Pancreas (tissue), 10 donors: ENCODE data around the gene ANP32A. TPM values are rescaled to one million over a fixed set of nuclear protein-coding genes. Genes with fewer than 3 reads are reported as not detected.

Source experiments
- ATAC-seq, 4 donors: fragments of 200-7000 bp; cut with Tn5 transposase; one replicate each; pipeline versions ENCODE4 v1.8.0 to v1.9.1; 2020; ENCODE audit warnings: mild to moderate bottlenecking in 4 of 4, moderate library complexity in 4 of 4
- DNase-seq, 6 donors: peaks; one replicate each; pipeline ENCODE4 v3.0.0-alpha.2; 2020
- FAIRE-seq: peaks from 2 replicates; lab custom pipeline; 2012; peaks lifted over from hg19 to GRCh38; lab: Jason Lieb, UNC
- H3K27ac ChIP-seq, 4 donors: fragments of 200-600 bp; sonication (generic); 1 replicate in 3 of 4; 2 replicates in 1 of 4; pipeline versions ENCODE4 v1.5.0 to v1.8.0; 2020
- H3K27me3 ChIP-seq, 4 donors: fragments of 200-600 bp; one replicate each; pipeline ENCODE4 v1.8.0; 2021
- H3K36me3 ChIP-seq, 3 donors: fragments of 200-600 bp; sonication (generic) in 1 of 3; one replicate each; pipeline versions ENCODE4 v1.5.0 to v1.8.0; 2020 to 2021
- H3K4me1 ChIP-seq, 3 donors: fragments of 200-600 bp; one replicate each; pipeline ENCODE4 v1.8.0; 2021
- H3K4me3 ChIP-seq, 4 donors: fragments of 200-600 bp; sonication (generic) in 2 of 4; one replicate each; pipeline versions ENCODE4 v1.5.0 to v1.8.0; 2020 to 2021
- H3K9me3 ChIP-seq, 4 donors: fragments of 200-600 bp; one replicate each; pipeline ENCODE4 v1.8.0; 2021
- CTCF ChIP-seq, 4 donors: fragments of 200-600 bp; sonication (generic) in 3 of 4; IDR thresholded peaks; one replicate each; pipeline versions ENCODE4 v1.5.0 to v1.8.0; 2021; ENCODE audit warnings: antibody characterized with exemption in 4 of 4
- WGBS, 2 donors: extraction: QIAGEN DNeasy Blood & Tissue Kit; methylation state at CpG; one replicate each; pipeline ENCODE4 v1.1.7; 2013; 5-methylcytosine and 5-hydroxymethylcytosine counted together
- intact Hi-C, 3 donors: fragments of 100-400 bp; cut with DNase I; formaldehyde crosslinking; loops; one replicate each; pipeline versions ENCODE4 v1.11.1 to v1.14.2; 2022
- polyA plus RNA-seq, 2 donors: library from polyadenylated mRNA; stranded (reverse); fragments of 200-250 nt; gene quantifications; one replicate each; pipeline ENCODE4 v1.2.3, GENCODE V29; 2013
- total RNA-seq, 6 donors: library from RNA; stranded (reverse); fragmentation: NEBNext Ultra II Directional in 4 of 6; extraction: Animal tissue kit (Norgen Biotek cat#: 25700) in 4 of 6; gene quantifications; one replicate each; pipeline versions ENCODE4 v1.2.1 to v1.2.4, GENCODE V29; 2021 to 2023
- donor health status: healthy with polysubstance abuse.
- donor health status: DM: no; HTN: no; CAD: no; lungs with moderate emphysema.
- donor health status: DM: no; HTN: no; CAD: no.
- donor health status: control.
- donor health status: control.
- donor health status: Bipolar disorder and iron deficiency.
- donor health status: DM: yes; HTN: yes; CAD: no.
- donor health status: DM: no; HTN: no; CAD: no.
- donor health status: DM: no; HTN: no; CAD: no.
- donor health status: DM: yes; HTN: yes; CAD: no.

Gene ANP32A
- total and polyA plus RNA-seq, 8 donors = 26.0 to 64.3 (median 41.3) TPM

- no peaks in the 10 kb centered on the region for H3K27me3 ChIP-seq
- H3K9me3 ChIP-seq = no peaks in the 10 kb centered on the region
- peaks cover 0 to 7% (median 4%) of the 10 kb centered on the region in 3 donors for H3K36me3 ChIP-seq
- no peak for TF ChIP-seq CTCF (IDR thresholded peaks at IDR 0.05)
- no peak for DNase-seq
- FAIRE-seq = no peak
- WGBS, 2 donors = 88 to 89% methylated on average over 5 of the region's 5 CpGs
- intact Hi-C loops = loop anchor here in 2 of 3 donors (5.0 to 10.0 kb wide), 2 partner anchors 36 to 88 kb away; partner anchors contain the start of gene ANP32A (in 1 of the 2)
- H3K27ac ChIP-seq = no peak overlapping the region
- no peak for ATAC-seq
- H3K4me3 ChIP-seq = no peak overlapping the region
- H3K4me1 ChIP-seq = peaks cover 27 to 43% (median 36%) of the 10 kb centered on the region in 3 donors
Observed at GRCh38 chr15:68786753-68787152, 33.9 kb downstream of the ANP32A start.

GRCh38 chr15:68785541-68785940, 35.2 kb downstream of the ANP32A start:
- ATAC-seq (no peak), FAIRE-seq (no peak), DNase-seq (no peak)
- no peak overlapping the region for H3K4me3 ChIP-seq
- peaks cover 0 to 7% (median 4%) of the 10 kb centered on the region in 3 donors for H3K36me3 ChIP-seq
- no peak overlapping the region for H3K27ac ChIP-seq
- WGBS, 2 donors = 69 to 74% methylated on average over 5 of the region's 5 CpGs
- peaks cover 21 to 35% (median 30%) of the 10 kb centered on the region in 3 donors for H3K4me1 ChIP-seq
- no peak for TF ChIP-seq CTCF (IDR thresholded peaks at IDR 0.05)
- no peaks in the 10 kb centered on the region for H3K27me3 ChIP-seq
- intact Hi-C loops = loop anchor here in 2 of 3 donors (5.0 to 10.0 kb wide), 2 partner anchors 37 to 89 kb away; partner anchors contain the start of gene ANP32A (in 1 of the 2)
- H3K9me3 ChIP-seq = no peaks in the 10 kb centered on the region

- Histone ChIP-seq H3K9me3 (no peaks in the 10 kb centered on the region), H3K4me1 (peaks cover 8 to 22% (median 17%) of the 10 kb centered on the region in 3 donors), H3K4me3 (no peak overlapping the region), H3K36me3 (peaks cover 0 to 17% (median 9%) of the 10 kb centered on the region in 3 donors), H3K27ac (no peak overlapping the region), H3K27me3 (no peaks in the 10 kb centered on the region)
- 90 to 92% methylated on average over 13 of the region's 13 CpGs for WGBS, 2 donors
- TF ChIP-seq CTCF (IDR thresholded peaks at IDR 0.05) = no peak
- FAIRE-seq (no peak), DNase-seq (no peak), ATAC-seq (no peak)
- intact Hi-C loops = loop anchor here in 1 of 3 donors (10.0 kb wide), 1 partner anchor 91 kb away; no protein-coding TSS in a partner anchor
Observed at GRCh38 chr15:68784206-68784605, 36.5 kb downstream of the ANP32A start.

- Histone ChIP-seq H3K9me3 (no peaks in the 10 kb centered on the region), H3K27ac (no peak overlapping the region), H3K4me1 (peaks cover 5 to 14% (median 11%) of the 10 kb centered on the region in 3 donors), H3K27me3 (no peaks in the 10 kb centered on the region), H3K36me3 (peaks cover 0 to 17% (median 13%) of the 10 kb centered on the region in 3 donors), H3K4me3 (no peak overlapping the region)
- 74 to 82% methylated on average over 9 of the region's 9 CpGs for WGBS, 2 donors
- TF ChIP-seq CTCF (IDR thresholded peaks at IDR 0.05) = peak; percentile 36 to 64 (median 48)
- no peak for FAIRE-seq
- ATAC-seq = peak; percentile 73 to 81 (median 77)
- DNase-seq = peak in 4 of 6 donors; percentile 36 to 83 (median 56)
- intact Hi-C loops = loop anchor here in 1 of 3 donors (10.0 kb wide), 1 partner anchor 91 kb away; no protein-coding TSS in a partner anchor
Observed at GRCh38 chr15:68783226-68784058, 37.3 kb downstream of the ANP32A start.
